Effector memory CD4-positive, alpha-beta T cell (primary cell): ENCODE results near the gene CSNK1A1L.

Experiments used
- DNase-seq, 3 donors: peaks; one replicate each; pipeline ENCODE4 v3.0.0-alpha.2; 2020
- H3K27ac ChIP-seq: 2 replicates; pipeline ENCODE4 v1.7.0; 2013; ENCODE audit warnings: mild to moderate bottlenecking, low read length, moderate library complexity; ENCODE audit not compliant: insufficient read depth, poor library complexity, severe bottlenecking
- H3K27me3 ChIP-seq: replicated peaks from 2 replicates; pipeline ENCODE4 v1.7.0; 2013; ENCODE audit warnings: mild to moderate bottlenecking, low read length; ENCODE audit not compliant: insufficient read depth, control insufficient read depth, poor library complexity, severe bottlenecking
- H3K36me3 ChIP-seq: 2 replicates; pipeline ENCODE4 v1.7.0; 2013; ENCODE audit warnings: mild to moderate bottlenecking, low read length, moderate library complexity; ENCODE audit not compliant: control insufficient read depth, insufficient read depth
- H3K4me1 ChIP-seq: 2 replicates; pipeline ENCODE4 v1.7.0; 2013; ENCODE audit warnings: low read length, mild to moderate bottlenecking; ENCODE audit not compliant: control insufficient read depth, insufficient read depth, poor library complexity, severe bottlenecking
- H3K4me3 ChIP-seq: 2 replicates; pipeline ENCODE4 v1.7.0; 2013; ENCODE audit warnings: low read length, low read depth, mild to moderate bottlenecking; ENCODE audit not compliant: insufficient read depth, poor library complexity, severe bottlenecking
- H3K9me3 ChIP-seq: 2 replicates; pipeline ENCODE4 v1.7.0; 2013; ENCODE audit warnings: mild to moderate bottlenecking, low read length, moderate library complexity; ENCODE audit not compliant: control insufficient read depth

The CSNK1A1L gene

DNA sequence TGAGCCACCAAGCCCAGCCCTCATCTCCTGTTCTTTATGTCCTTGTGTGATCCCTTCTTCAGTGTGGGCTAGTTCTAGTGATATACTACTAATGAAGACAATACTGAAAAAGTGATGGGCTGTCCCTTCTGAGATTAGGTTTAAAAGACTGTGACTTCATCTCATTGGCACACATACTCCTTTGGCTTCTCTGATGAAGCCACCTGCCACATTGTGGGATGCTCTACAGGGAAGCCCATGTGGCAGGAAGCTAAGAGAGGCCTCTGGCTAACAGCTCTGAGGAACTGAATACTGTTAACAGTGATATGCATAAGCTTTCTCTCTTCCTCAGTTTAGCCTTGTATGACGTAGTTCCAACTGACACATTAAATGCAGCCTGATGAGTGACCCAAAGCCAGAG is 13.6 kb downstream of the CSNK1A1L start:
- Histone ChIP-seq H3K9me3 (no peaks in the 10 kb centered on the region), H3K4me3 (no peak overlapping the region), H3K27me3 (no peaks in the 10 kb centered on the region), H3K4me1 (no peaks in the 10 kb centered on the region), H3K36me3 (no peaks in the 10 kb centered on the region), H3K27ac (no peak overlapping the region)
- no peak for DNase-seq

DNA sequence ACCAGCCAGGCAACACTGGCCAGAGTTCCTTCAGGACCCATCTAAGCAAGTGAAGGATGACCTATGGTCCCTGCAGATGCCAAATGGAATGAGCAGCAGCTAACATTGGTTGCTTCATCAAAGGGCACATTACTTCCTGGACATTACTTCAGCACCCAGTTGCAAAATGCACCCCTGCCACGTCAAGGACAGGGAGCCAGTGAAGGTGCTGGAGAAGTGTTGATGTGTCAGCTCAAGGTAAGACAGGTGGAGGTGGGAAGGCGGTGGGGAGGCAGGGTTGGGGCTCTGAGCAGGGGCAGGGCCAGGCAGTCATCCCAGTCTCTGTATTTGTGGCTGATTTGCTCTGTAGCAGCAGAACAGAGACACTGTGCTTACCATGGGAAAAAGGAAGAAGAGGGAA is 14.6 kb downstream of the CSNK1A1L start:
- H3K36me3 ChIP-seq: no peaks in the 10 kb centered on the region
- no peaks in the 10 kb centered on the region for H3K9me3 ChIP-seq
- H3K4me3 ChIP-seq: no peak overlapping the region
- no peak for DNase-seq
- no peaks in the 10 kb centered on the region for H3K27me3 ChIP-seq
- no peaks in the 10 kb centered on the region for H3K4me1 ChIP-seq
- no peak overlapping the region for H3K27ac ChIP-seq

DNA sequence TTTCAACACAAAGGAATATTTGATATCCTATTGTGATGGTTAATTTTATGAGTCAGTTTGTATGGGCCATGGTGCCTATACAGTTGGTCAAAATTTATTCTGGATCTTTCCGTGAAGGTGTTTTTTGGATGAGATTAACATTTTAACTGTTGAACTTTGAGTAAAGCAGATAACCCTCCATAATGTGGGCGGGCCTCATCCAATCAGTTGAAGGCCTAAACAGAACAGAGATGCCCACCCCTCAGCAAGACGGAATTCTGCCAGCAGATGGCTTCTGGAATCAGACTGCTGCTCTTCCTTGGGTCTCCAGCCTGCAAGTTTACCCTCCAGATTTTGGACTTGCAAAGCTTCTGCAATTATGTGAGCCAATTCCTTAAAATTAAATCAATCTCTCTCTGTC is 16.0 kb downstream of the CSNK1A1L start:
- no peaks in the 10 kb centered on the region for H3K4me1 ChIP-seq
- H3K9me3 ChIP-seq: no peaks in the 10 kb centered on the region
- no peak for DNase-seq
- H3K4me3 ChIP-seq: no peak overlapping the region
- no peaks in the 10 kb centered on the region for H3K27me3 ChIP-seq
- H3K36me3 ChIP-seq: no peaks in the 10 kb centered on the region
- H3K27ac ChIP-seq: no peak overlapping the region

DNA sequence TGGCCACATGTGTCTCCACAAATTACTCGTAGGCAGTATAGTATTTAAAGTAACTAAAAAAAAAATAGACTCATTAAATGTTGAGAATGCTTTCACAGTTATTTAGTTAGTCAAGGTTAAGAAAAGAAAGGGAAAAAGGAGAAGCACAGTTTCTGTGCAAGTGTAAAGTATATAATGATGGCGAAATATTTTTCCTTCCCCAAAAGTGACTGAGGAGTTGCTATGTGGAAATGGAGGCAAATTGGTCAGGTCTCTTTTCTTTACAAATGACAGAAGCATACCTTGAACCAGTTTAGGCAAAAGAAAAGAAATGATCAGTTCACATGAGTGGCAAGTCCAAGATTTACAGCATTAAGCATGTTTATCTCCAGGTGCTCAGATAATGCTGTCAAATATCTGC is 18.0 kb downstream of the CSNK1A1L start:
- DNase-seq: no peak
- Histone ChIP-seq H3K4me1 (no peaks in the 10 kb centered on the region), H3K4me3 (no peak overlapping the region), H3K9me3 (no peaks in the 10 kb centered on the region), H3K36me3 (no peaks in the 10 kb centered on the region), H3K27me3 (no peaks in the 10 kb centered on the region), H3K27ac (no peak overlapping the region)

DNA sequence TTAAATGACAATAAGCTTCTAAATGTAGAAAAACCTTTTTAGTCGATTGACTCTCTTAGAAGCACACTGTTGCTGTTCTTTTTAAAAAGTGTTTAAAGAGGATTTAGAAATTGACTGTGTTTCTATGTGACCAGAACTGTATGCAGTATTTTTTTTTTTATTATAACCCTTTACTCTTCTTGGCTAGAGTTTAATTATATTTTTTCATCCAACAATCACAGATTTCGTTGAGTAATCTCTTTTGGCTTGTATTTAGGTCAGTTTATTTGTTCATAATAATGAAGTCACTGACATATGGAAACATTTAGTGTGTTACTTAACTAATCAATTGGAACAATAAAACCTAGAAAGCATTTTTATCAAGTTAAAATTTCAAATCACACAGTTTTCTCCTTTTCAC is 19.9 kb downstream of the CSNK1A1L start:
- H3K9me3 ChIP-seq: no peaks in the 10 kb centered on the region
- no peaks in the 10 kb centered on the region for H3K36me3 ChIP-seq
- H3K4me1 ChIP-seq: no peaks in the 10 kb centered on the region
- DNase-seq: no peak
- H3K27me3 ChIP-seq: no peaks in the 10 kb centered on the region
- H3K4me3 ChIP-seq: no peak overlapping the region
- H3K27ac ChIP-seq: no peak overlapping the region

DNA sequence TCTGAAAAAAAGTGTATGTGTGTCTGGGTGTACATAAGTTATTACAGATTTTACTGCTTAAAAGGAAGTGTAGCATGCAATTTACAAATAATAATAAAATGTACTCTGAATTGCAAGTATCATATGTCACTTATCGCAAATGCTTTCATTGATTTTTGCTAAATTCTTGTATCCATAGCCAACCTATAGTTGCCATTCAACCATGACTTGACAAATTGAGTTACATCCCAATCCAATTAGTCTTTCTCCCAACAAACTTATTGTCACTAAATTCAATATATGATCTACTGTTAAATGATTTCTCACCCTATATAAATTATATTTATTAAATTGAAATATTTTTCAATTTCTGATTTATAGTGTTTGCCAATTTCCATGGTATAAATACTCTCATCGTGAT is 28.6 kb downstream of the CSNK1A1L start:
- H3K9me3 ChIP-seq: no peaks in the 10 kb centered on the region
- H3K27ac ChIP-seq: no peak overlapping the region
- no peak for DNase-seq
- no peaks in the 10 kb centered on the region for H3K27me3 ChIP-seq
- no peaks in the 10 kb centered on the region for H3K4me1 ChIP-seq
- H3K36me3 ChIP-seq: no peaks in the 10 kb centered on the region
- no peak overlapping the region for H3K4me3 ChIP-seq

DNA sequence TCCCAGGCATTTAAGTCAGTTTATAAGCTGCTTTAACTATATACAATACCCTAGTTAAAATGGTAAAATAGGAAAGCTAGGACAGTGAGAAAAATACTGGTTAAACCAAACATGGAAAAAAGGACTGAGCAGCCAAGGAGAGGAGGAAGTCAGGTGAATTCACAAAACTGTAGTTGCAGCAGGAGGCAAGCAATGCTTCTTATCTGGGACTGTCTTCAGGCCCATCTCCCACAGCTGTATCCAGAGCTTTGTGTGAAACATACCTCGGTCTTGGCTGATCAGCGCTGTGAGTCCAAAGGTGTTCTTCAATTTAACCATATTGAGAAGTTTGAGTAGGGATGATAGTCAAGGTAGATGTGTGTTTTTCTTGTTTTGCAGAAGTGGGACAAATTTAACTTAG is 30.3 kb downstream of the CSNK1A1L start:
- Histone ChIP-seq H3K27me3 (no peaks in the 10 kb centered on the region), H3K27ac (no peak overlapping the region), H3K4me1 (no peaks in the 10 kb centered on the region), H3K36me3 (no peaks in the 10 kb centered on the region), H3K4me3 (no peak overlapping the region), H3K9me3 (no peaks in the 10 kb centered on the region)
- no peak for DNase-seq

DNA sequence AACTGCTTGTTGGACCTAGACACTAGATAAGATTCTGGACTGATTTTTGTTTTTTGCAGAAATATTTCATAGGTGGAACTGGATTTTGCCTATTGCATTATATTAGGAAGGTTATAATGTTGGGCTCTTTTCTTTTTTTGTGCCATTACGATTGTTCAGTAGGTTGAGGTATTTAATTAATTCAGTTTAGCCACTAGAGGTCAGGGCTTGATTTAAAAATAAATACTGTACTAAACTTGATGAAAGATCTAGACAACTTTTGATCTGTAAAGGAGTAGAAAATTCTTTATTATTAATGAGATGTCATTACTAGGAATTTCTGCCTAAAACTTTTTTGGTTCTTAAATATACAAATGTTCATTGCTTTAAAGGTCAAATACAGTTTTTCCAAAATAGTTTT is 30.8 kb downstream of the CSNK1A1L start:
- Histone ChIP-seq H3K9me3 (no peaks in the 10 kb centered on the region), H3K27ac (no peak overlapping the region), H3K4me3 (no peak overlapping the region), H3K36me3 (no peaks in the 10 kb centered on the region), H3K27me3 (no peaks in the 10 kb centered on the region), H3K4me1 (no peaks in the 10 kb centered on the region)
- DNase-seq: no peak

DNA sequence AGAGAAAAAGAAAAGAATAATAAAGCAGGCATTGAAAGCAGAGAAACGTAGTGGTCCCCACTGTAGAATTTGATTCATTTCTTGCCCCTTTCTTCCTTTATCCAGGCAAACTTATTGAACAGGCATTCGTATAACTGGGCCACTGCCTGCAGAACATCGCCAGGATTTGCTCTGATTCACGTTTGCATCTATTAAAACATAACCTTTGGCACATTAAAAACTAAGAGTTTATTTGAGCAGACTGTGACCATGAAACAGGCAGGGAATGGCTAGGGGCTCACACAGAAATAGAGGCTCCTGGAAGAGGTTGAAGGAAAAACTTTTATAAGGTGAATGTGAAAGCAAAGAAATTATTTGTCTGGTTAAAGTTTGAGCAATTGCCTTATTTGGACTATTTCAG is 33.4 kb downstream of the CSNK1A1L start:
- H3K4me1 ChIP-seq: no peaks in the 10 kb centered on the region
- H3K9me3 ChIP-seq: no peaks in the 10 kb centered on the region
- no peak overlapping the region for H3K27ac ChIP-seq
- no peak for DNase-seq
- H3K4me3 ChIP-seq: no peak overlapping the region
- H3K36me3 ChIP-seq: no peaks in the 10 kb centered on the region
- H3K27me3 ChIP-seq: no peaks in the 10 kb centered on the region

DNA sequence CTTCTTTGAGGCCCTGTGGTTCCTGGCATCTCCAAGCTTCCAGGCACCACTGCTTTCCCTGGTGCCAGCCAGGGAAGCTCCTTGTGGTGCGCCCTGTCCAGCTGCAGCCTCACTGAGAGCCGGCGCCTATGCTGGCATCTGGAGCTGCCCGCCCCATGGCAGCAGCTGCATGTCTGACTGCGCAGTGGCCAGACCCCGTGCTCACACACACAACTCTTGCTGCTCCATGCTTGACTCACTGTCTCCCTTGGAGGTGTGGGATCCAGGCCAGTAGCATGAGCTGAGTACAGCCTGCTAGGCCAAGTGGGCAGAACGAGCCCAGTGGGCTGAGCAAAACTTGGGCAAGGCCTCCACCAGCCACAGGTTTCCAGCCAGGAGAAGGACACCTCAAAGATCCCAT is 34.5 kb downstream of the CSNK1A1L start:
- no peaks in the 10 kb centered on the region for H3K4me1 ChIP-seq
- no peak overlapping the region for H3K4me3 ChIP-seq
- no peak overlapping the region for H3K27ac ChIP-seq
- no peaks in the 10 kb centered on the region for H3K27me3 ChIP-seq
- no peak for DNase-seq
- H3K36me3 ChIP-seq: no peaks in the 10 kb centered on the region
- H3K9me3 ChIP-seq: no peaks in the 10 kb centered on the region

DNA sequence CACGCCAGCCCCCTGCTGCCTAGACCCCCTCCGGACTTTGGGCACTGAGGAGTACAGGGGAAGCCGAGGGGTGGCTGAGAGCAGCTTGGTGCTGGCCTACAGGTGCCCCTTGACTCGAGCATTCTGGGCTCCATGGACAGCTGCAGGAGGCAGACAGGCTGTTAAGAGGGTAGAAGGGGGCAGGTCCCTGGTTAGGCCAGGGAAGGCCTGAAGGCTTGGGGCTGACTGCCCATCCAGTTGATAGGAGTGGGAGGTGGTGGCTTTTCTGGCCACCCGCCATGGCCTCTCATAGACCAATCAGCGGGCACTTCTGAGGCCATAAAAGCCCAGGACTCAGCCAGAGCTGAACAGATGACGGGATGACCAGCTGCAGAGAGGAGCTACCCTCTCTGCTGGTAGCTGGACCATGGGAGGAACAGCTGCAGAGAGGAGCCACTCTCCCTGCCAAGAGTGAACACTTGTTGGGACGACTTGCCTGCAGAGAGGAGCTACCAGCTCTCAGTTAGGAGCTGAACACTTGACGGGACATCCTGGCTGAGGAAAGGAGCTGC is 35.2 kb downstream of the CSNK1A1L start:
- Histone ChIP-seq H3K4me3 (no peak overlapping the region), H3K27ac (no peak overlapping the region), H3K4me1 (no peaks in the 10 kb centered on the region), H3K27me3 (no peaks in the 10 kb centered on the region), H3K36me3 (no peaks in the 10 kb centered on the region), H3K9me3 (no peaks in the 10 kb centered on the region)
- no peak for DNase-seq
